Measurements from ENCODE around the gene SLC25A25. TPM values are rescaled to one million over a fixed set of nuclear protein-coding genes. Genes with fewer than 3 reads are reported as not detected.
"Not testable (repeated sequence)": the region's sequence is repeated elsewhere in the genome, so short reads cannot be mapped to it uniquely, and the experiment has no call there.

Gene SLC25A25
- total and polyA plus RNA-seq, 9 of the 15 experiments (the other 6 are each of a cell fraction or from before 2014, with no cell fraction given), result 0.07 to 35.9 (median 23.2) TPM

- TF ChIP-seq RBBP5 (IDR thresholded peaks at IDR 0.05; ENCODE audit: borderline replicate concordance, insufficient read depth, low read length, poor library complexity, severe bottlenecking), result peak; percentile 14
- 0 out of 2 replicates have a peak, but pooled peaks have one; percentile 9 for TF ChIP-seq ZFX (CRISPR knock-in tag; IDR thresholded peaks at IDR 0.05)
- 0 out of 4 replicates have a peak, but pooled peaks of 1 of the 2 experiments have one; percentile 53 for TF ChIP-seq MLLT1 (IDR thresholded peaks at IDR 0.05)
- ATAC-seq; BruUV-seq (replicated peaks); in situ Hi-C loops (cut with MboI); H3K9me3 ChIP-seq (replicated peaks; ENCODE audit: control insufficient read depth, insufficient read depth, low read depth, low read length); DNase-seq (ENCODE audit: extremely low read depth in 1 of 4, low spot score in 3 of 4); H3K27me3 ChIP-seq (ENCODE audit: control insufficient read depth in 2 of 2, insufficient read depth in 2 of 2, low read length in 2 of 2); H2AFZ ChIP-seq (ENCODE audit: low read depth, low read length); FAIRE-seq; H3K4me3 ChIP-seq; intact Hi-C loops (cut with micrococcal nuclease); H3K9me1 ChIP-seq (ENCODE audit: control insufficient read depth, insufficient read depth, low read length): not testable (repeated sequence)
- ChIA-PET POLR2A (interaction anchor here (1.0 to 2.5 kb wide), 2 partner anchors 11 to 17 kb away, joined by 3 to 8 read pairs; no protein-coding TSS in a partner anchor), CTCF (ENCODE audit: low intra/inter-chr PET ratio) (interaction anchor here (1.0 kb wide), 1 partner anchor 46 kb away, joined by 3 read pairs; no protein-coding TSS in a partner anchor)
- WGBS (ENCODE audit: insufficient coverage, low coverage, missing lambda C conversion rate), result 62% methylated on average over 12 of the region's 12 CpGs
- peaks cover 11% of the 10 kb centered on the region; the same call in 1 of the 2 replicates for H4K20me1 ChIP-seq (replicated peaks; ENCODE audit: control insufficient read depth, insufficient read depth, low read length)
- peak overlapping the region; percentile 60; the same call in 1 of the 2 replicates for H3K4me2 ChIP-seq (ENCODE audit: insufficient read depth, low read length)
- H3K27ac ChIP-seq (ENCODE audit: extremely low read depth, low read depth, low read length), result peak overlapping the region; percentile 59; the same call in 1 of the 3 replicates
- H3K9ac ChIP-seq (ENCODE audit: insufficient read depth in 1 of 2, low read depth in 2 of 2, low read length in 2 of 2), result peak overlapping the region in 1 of 2 experiments; percentile 40; a peak in 1 of 4 replicates
- H3K4me1 ChIP-seq (replicated peaks in 1 of 2; ENCODE audit: control insufficient read depth in 2 of 2, insufficient read depth in 2 of 2, low read length in 2 of 2), result peaks cover 24 to 28% of the 10 kb centered on the region in 2 experiments
- H3K79me2 ChIP-seq (ENCODE audit: control insufficient read depth, insufficient read depth, low read length), result peaks cover 87% of the 10 kb centered on the region
- peaks cover 33% of the 10 kb centered on the region; the same call in 2 of the 3 replicates for H3K36me3 ChIP-seq (ENCODE audit: control insufficient read depth, insufficient read depth, low read length)
Observed at GRCh38 chr9:128071475-128071874, 3.4 kb downstream of the SLC25A25 start.
